DLD1 (cell line): ENCODE measurements around the gene VPS4B.
"Not testable (repeated sequence)": the region's sequence is repeated elsewhere in the genome, so short reads cannot be mapped to it uniquely, and the experiment has no call there.

Source experiments
- in situ Hi-C: cut with HindIII; loops from 2 replicates; pipeline ENCODE4 v1.10.0; 2017; ENCODE audit warnings: low sequenced_read_pairs

Gene VPS4B

GRCh38 chr18:63422087-63422863, at the start of gene VPS4B:
Gene VPS4B (minus strand): TSS chr18:63422476. CDS start chr18:63422259, 217 bp downstream.
- in situ Hi-C loops = no loop called here

GRCh38 chr18:63470751-63471150, 48.5 kb upstream of the VPS4B start:
- in situ Hi-C loops = no loop called here

GRCh38 chr18:63468575-63468974, 46.3 kb upstream of the VPS4B start:
- in situ Hi-C loops = no loop called here

GRCh38 chr18:63467699-63468098, 45.4 kb upstream of the VPS4B start:
- in situ Hi-C loops = no loop called here

GRCh38 chr18:63465059-63465458, 42.8 kb upstream of the VPS4B start:
- in situ Hi-C loops = no loop called here

- in situ Hi-C loops = no loop called here
Measured at GRCh38 chr18:63464434-63464833, 42.2 kb upstream of the VPS4B start.

- in situ Hi-C loops = no loop called here
Measured at GRCh38 chr18:63460414-63460813, 38.1 kb upstream of the VPS4B start.

GRCh38 chr18:63457977-63458376, 35.7 kb upstream of the VPS4B start:
- in situ Hi-C loops = no loop called here

GRCh38 chr18:63454497-63454896, 32.2 kb upstream of the VPS4B start:
- in situ Hi-C loops = no loop called here

GRCh38 chr18:63452751-63453150, 30.5 kb upstream of the VPS4B start:
- in situ Hi-C loops = not testable (repeated sequence)

GRCh38 chr18:63451799-63452660, 29.8 kb upstream of the VPS4B start:
- in situ Hi-C loops = no loop called here

- in situ Hi-C loops = no loop called here
Measured at GRCh38 chr18:63449426-63449825, 27.1 kb upstream of the VPS4B start.

- in situ Hi-C loops = no loop called here
Measured at GRCh38 chr18:63447066-63447465, 24.8 kb upstream of the VPS4B start.

- in situ Hi-C loops = no loop called here
Measured at GRCh38 chr18:63446266-63446665, 24.0 kb upstream of the VPS4B start.

- in situ Hi-C loops = no loop called here
Measured at GRCh38 chr18:63445037-63445436, 22.8 kb upstream of the VPS4B start.

- in situ Hi-C loops = no loop called here
Measured at GRCh38 chr18:63444580-63444979, 22.3 kb upstream of the VPS4B start.

- in situ Hi-C loops = no loop called here
Measured at GRCh38 chr18:63443829-63444228, 21.6 kb upstream of the VPS4B start.

- in situ Hi-C loops = no loop called here
Measured at GRCh38 chr18:63440881-63441280, 18.6 kb upstream of the VPS4B start.

GRCh38 chr18:63440219-63440618, 17.9 kb upstream of the VPS4B start:
- in situ Hi-C loops = no loop called here

GRCh38 chr18:63439334-63439733, 17.1 kb upstream of the VPS4B start:
- in situ Hi-C loops = no loop called here

GRCh38 chr18:63438181-63438580, 15.9 kb upstream of the VPS4B start:
- in situ Hi-C loops = no loop called here

GRCh38 chr18:63433334-63433866, 11.1 kb upstream of the VPS4B start:
- in situ Hi-C loops = no loop called here
